Eye (tissue), 1 donor: Measurements from ENCODE around the gene ARFGEF2.
"Not testable (repeated sequence)": the region's sequence is repeated elsewhere in the genome, so short reads cannot be mapped to it uniquely, and the experiment has no call there.

Source experiments
- DNase-seq: peaks from one replicate; pipeline ENCODE4 v3.0.0-alpha.2; 2015

ARFGEF2 gene

DNA sequence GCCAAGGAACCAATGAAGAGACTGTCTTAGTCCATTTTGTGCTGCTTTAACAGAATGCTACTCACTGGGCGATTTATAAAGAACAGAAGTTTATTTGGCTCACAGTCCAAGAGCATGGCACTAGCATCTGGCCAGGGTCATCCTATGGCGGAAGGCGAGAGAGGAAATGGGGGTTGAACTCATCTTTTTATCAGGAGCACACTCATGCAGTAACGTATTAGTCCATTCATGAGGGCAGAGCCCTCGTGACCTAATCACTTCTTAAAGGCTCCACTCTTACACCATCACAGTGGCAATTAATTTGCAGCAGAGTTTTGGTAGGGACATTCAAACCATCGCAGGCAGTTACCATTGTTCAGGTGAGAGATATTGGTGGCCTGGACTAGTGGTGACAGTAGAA lies 8.5 kb downstream of the ARFGEF2 start:
- no peak for DNase-seq

DNA sequence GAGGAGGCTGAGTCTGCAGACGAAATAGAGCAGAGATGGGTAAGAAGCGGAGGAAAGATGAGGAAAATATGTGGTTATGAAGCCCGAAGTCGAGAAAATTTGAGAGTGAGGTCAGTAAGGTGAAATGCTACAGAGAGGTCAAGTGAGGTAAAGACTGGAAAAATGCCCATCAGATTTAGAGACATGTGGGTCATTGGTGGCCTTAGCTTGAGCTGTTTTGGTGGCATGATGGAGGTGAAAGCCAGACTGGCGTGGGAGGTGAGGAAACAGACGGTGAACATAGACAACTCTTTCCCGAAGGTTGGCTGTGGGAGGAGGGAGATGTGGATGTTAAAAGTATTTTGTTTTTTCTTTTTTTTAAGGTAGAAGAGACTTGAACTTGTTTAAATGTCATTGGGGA lies 9.4 kb downstream of the ARFGEF2 start:
- DNase-seq, result no peak

DNA sequence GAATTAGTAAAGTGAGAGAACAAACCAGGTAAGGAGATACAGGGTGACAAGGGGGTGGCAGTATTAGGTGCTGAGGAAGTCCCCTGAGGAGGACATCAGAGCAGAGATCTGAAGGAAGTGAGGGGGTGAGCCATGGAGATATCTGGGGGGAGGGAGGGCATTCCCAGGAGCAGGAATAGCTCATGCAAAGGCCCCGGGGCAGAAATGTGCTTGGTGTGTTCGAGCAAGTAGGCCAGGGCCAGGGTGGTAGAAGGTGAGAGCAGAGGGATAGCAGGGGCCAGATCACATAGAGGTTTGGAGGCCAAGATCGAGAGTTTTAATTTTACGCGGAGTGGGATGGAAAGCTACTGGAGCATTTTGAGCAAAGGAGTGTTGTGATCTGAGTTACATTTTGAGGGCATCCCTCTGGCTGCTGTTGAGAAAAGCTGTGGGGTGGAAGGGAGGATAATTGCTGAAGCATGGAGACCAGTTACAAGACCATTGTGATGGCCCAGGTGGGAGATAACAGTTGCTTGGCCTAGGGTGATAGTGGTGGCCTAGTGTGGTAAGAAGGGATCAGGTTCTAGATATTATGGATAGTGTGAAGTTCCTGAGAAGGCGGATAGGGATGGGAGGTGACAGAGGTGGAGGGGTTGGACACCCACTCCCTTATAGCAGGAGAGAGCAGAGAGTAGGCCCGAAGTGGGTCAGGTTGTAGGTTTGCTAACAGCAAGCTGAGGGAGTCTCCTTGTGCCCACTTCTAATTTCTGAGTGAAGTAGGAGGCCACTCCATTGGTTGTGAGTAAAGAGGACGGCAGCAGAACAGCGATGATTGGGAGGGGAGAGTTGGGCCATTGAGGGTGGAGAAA lies 10.2 kb downstream of the ARFGEF2 start:
- DNase-seq, result no peak

DNA sequence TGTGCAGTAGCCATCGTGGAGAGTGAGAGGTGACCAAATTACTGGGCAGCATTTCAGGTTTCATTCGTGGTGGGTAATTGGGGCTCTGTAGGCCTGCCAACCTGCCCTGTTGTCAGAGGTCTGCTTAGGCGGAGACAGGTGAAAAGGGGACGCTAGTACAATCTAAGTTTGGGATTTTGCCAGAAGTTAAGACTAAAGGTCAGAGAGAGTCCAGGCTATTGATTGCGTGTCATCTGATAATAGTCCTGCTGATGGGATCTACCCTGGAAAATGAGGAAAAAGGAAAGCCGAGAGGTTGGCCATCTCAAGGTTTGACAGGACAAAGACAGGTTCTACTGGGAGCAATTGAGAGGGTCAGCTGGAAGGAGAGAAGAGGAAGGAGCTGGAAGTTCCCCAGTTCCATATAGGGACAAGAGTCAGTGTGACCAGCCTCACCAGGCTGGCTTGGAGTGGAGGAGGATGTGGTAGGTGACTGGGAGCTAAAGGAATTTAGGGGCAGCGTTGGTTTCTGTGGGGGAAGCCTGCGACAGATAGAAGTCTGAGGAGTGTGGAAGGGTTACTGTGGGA lies 10.9 kb downstream of the ARFGEF2 start:
- no peak for DNase-seq

GRCh38 chr20:48933017-48933766 lies 11.7 kb downstream of the ARFGEF2 start:
- no peak for DNase-seq

GRCh38 chr20:48934273-48934877 lies 12.9 kb downstream of the ARFGEF2 start:
- DNase-seq, result not testable (repeated sequence)

- DNase-seq, result not testable (repeated sequence)
Measured at GRCh38 chr20:48934966-48935365, 13.5 kb downstream of the ARFGEF2 start.

GRCh38 chr20:48936178-48936577 lies 14.7 kb downstream of the ARFGEF2 start:
- DNase-seq, result not testable (repeated sequence)

GRCh38 chr20:48937674-48938073 lies 16.2 kb downstream of the ARFGEF2 start:
- no peak for DNase-seq

GRCh38 chr20:48938670-48939069 lies 17.2 kb downstream of the ARFGEF2 start:
- DNase-seq, result no peak

DNA sequence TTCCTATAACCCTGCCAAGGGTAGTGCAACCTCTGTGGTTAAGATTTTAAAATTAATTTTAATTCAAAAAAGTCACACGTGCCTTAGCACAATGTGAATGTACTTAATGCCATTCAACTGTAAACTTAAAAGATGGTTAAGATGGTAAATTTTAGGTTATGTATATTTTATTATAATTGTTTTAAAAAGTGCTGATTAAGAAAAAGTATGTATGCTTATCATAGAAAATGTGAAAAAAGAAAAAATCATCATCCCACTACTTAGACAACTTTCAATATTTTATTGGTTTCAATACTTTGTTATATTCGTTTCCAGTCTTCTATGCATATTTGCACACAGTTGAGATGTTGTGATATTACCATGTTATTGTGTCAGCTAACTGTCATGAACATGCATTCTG lies 18.7 kb downstream of the ARFGEF2 start:
- no peak for DNase-seq

DNA sequence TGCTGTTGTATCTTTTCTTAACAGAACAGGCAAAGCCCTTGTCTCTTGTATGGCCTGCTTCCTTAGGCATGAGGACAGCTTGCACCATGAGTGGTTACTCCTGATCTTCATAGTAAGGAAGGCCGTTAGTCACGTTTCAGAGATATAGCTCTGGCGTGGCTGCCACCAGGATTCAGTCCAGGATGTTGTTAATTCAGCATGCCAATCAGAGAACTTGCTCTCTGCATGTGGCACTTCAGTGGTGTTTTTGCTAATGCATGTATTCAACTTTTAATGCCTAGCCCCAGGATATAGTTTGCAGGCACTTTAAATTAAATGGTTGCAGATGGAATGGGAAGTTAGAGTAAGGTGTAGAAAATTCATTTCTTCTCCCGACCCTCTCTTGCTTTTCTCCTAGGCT lies 20.0 kb downstream of the ARFGEF2 start:
- no peak for DNase-seq

- no peak for DNase-seq
Measured at GRCh38 chr20:48942730-48943129, 21.2 kb downstream of the ARFGEF2 start.

- no peak for DNase-seq
Measured at GRCh38 chr20:48944663-48945297, 23.3 kb downstream of the ARFGEF2 start.

DNA sequence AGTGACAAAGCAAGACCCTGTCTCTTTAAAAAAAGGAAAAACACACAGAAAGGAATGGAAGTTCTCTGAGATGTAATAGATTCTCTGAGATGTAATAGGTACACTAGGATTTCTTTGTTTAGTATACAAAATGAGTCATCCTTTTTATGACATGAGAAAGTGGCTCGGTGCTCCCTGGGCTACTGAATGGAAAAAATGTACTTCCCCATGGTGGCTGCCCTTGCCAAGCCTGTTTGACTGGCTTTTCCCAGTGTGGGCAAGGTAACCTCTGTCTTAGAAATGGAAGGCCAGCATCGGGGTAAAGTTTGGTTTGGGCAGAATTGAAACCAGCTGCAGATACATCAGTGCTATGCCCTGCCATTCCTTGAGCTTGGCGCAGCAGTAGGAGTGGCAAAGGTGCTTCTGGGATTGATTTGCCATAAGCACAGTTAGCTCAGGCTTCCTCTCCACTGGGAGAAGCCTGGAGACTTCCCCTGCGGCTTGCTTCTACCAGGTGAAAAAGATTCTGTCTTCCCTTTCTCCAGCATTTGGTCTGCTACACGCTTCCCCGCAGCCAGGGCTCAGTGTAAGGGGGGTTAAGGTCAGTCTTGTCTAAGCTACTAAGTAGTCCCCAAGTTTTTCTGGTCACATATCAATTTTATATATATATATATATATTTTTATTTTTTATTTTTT lies 24.5 kb downstream of the ARFGEF2 start:
- no peak for DNase-seq

GRCh38 chr20:48948612-48949011 lies 27.1 kb downstream of the ARFGEF2 start:
- DNase-seq, result no peak

DNA sequence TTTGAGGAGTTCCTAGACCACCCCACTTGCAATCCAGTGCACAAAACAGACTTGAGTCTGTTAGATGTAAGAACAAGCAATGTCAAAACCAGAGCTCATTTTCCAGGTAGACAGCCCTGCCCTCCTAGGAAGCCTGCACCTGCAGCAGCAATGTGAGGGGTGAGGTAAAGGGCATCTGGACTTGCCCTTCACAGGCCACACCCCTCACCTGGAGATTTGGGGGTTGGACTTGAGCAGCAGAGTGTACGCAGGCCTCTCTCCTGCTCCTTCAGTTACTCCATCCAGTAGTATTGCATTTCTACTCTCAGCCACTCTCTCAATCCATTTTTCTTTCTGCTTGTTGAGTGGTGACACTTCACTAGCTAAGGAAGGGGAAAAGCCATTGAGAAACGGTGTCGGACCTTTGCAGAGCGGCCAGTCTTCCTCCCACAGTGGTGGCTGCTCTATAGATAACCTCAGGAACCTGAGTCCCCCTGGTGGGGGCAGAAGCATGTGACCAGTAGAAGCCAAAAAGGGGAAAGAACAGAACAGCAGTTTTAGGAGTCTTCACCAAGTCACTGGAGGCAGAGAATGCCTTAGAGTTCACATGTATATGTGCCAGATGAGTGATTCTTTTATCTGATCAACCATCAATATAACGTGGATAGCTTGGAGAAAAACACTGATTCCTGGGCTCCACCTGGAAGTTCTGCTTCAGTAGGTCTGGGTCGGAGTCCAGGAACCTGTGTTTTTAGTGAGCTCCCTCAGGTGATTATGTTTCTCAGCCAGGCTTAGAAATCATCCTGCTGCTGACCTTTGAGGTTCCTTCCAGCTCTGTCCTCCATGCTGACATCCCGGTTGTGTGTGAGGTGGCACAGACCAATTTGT lies 28.0 kb downstream of the ARFGEF2 start:
- DNase-seq, result no peak

- no peak for DNase-seq
Measured at GRCh38 chr20:48951041-48951440, 29.5 kb downstream of the ARFGEF2 start.

- DNase-seq, result no peak
Measured at GRCh38 chr20:48951646-48952045, 30.1 kb downstream of the ARFGEF2 start.

GRCh38 chr20:48952656-48953055 lies 31.1 kb downstream of the ARFGEF2 start:
- no peak for DNase-seq

- no peak for DNase-seq
Measured at GRCh38 chr20:48953653-48954052, 32.1 kb downstream of the ARFGEF2 start.
